NCI-H128 (cell line): ENCODE data around the gene C1QTNF3.

Source experiments
- DNase-seq: peaks from one replicate; lab custom pipeline; 2025; ENCODE audit not compliant: unreplicated experiment; lab: John Stamatoyannopoulos, UW

The C1QTNF3 gene

GRCh38 chr5:34001241-34001841 lies 41.7 kb downstream of the C1QTNF3 start:
- DNase-seq: peak; percentile 12

GRCh38 chr5:33999978-34000377 lies 43.0 kb downstream of the C1QTNF3 start:
- DNase-seq: no peak

- DNase-seq: peak; percentile 9
These were observed 45.6 kb downstream of the C1QTNF3 start for GRCh38 chr5:33997331-33997983.

- no peak for DNase-seq
These were observed 47.1 kb downstream of the C1QTNF3 start for GRCh38 chr5:33995865-33996264.

GRCh38 chr5:33994845-33995244 lies 48.2 kb downstream of the C1QTNF3 start:
- DNase-seq: no peak

- no peak for DNase-seq
These were observed 50.1 kb downstream of the C1QTNF3 start for GRCh38 chr5:33992864-33993263.

- no peak for DNase-seq
These were observed 57.6 kb downstream of the C1QTNF3 start for GRCh38 chr5:33985447-33985846.

GRCh38 chr5:33984671-33985124 lies 58.3 kb downstream of the C1QTNF3 start, which contains the start of gene SLC45A2:
TSS of gene SLC45A2 (minus strand) at chr5:33984693. CDS start at chr5:33984583, 110 bp downstream.
- no peak for DNase-seq

- DNase-seq: no peak
These were observed 58.8 kb downstream of the C1QTNF3 start for GRCh38 chr5:33984178-33984577.

- no peak for DNase-seq
These were observed 61.4 kb downstream of the C1QTNF3 start for GRCh38 chr5:33981408-33982162.

- DNase-seq: no peak
These were observed 63.0 kb downstream of the C1QTNF3 start for GRCh38 chr5:33980030-33980429.

- DNase-seq: no peak
These were observed 64.7 kb downstream of the C1QTNF3 start for GRCh38 chr5:33978306-33978705.

- DNase-seq: no peak
These were observed 66.7 kb downstream of the C1QTNF3 start for GRCh38 chr5:33976307-33976706.

- DNase-seq: no peak
These were observed 67.2 kb downstream of the C1QTNF3 start for GRCh38 chr5:33975852-33976251.

- no peak for DNase-seq
These were observed 69.7 kb downstream of the C1QTNF3 start for GRCh38 chr5:33973271-33973670.

GRCh38 chr5:33969572-33970452 lies 73.2 kb downstream of the C1QTNF3 start:
- no peak for DNase-seq

- DNase-seq: no peak
These were observed 74.6 kb downstream of the C1QTNF3 start for GRCh38 chr5:33968211-33969005.
